GM21717 (cell line): ENCODE data around the gene TRAPPC12.
"Not testable (repeated sequence)": the region's sequence is repeated elsewhere in the genome, so short reads cannot be mapped to it uniquely, and the experiment has no call there.

Source experiments
- ATAC-seq: cut with Tn5 transposase; IDR thresholded peaks from one replicate; pipeline ENCODE4 v1.9.1; 2021; ENCODE audit warnings: mild to moderate bottlenecking, moderate library complexity; ENCODE audit not compliant: unreplicated experiment

TRAPPC12 gene

DNA sequence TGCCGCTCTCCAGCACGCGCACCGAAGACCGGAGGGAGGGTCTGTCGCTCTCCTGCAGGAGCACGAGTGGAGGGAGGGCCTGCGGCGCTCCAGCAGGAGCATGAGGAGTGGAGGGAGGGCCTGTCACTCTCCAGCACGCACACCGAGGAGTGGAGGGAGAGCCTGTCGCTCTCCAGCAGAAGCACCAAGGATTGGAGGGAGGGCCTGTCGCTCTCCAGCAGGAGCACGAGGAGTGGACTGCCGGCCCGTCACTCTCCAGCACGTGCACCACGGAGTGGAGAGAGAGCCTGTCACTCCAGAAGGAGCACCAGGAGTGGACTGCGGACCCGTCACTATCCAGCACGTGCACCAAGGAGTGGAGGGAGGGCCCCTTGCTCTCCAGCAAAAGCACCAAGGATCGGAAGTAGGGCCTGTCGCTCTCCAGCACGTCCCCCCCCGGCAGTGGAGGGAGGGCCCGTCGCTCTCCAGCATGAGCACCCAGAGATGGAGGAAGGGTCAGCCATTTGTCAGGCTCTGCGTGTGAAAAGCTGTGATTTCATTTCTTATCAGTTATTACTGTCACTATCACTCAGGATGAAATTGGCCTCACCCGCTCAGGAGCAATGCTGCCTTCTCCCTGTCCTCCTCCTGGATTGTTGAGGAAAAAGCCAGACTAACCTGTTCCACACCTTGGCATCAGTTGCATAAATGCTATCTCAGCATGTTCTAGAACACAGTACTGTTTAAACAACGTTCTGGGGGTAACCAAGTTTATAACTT lies 103.9 kb downstream of the TRAPPC12 start:
- no peak for ATAC-seq

DNA sequence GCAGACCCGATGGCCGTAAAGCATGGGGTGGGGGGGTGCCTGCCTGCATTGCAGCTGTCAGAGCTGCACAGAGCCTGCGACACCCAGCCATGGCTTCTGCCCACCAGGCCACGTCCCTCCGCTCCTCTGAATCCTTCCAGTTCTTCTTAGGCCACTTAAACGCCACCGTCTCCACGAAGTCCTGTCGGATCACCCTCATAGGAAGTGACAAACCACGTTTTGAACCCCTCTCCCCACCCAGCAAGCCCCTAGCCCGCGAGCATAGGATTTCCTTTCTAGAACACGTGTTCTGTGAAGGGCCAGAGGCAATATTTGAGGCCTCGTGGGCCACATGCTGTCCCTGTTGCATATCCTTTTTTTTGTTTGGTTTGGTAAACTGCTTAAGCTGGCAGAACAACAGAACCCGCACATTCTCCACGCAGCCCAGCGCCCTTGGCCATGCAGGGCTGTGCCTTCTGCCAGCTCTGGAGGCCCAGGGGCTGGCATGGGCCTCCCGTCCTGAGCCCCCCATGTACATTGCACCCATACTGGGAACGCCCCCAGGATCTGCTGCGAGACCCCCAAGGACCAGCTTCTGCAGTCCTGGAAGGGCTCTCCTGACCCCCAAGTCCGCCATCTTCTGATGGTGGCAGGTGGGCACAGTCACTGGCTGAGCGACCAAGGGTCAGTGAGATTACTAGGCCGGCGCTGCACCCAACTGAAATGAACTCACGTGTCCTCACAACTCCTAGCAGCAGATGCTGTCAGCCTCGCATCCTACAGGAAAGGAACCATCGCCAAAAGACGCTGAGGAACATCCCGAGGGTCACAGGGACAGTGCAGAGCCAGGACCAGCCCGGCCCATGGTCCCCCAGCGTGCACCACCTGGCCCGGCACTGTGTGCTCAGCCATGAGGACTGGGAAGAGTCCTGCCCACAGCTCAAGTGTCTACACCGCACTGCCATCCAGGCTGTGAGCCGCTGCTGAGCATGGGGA lies 104.8 kb downstream of the TRAPPC12 start:
- no peak for ATAC-seq

DNA sequence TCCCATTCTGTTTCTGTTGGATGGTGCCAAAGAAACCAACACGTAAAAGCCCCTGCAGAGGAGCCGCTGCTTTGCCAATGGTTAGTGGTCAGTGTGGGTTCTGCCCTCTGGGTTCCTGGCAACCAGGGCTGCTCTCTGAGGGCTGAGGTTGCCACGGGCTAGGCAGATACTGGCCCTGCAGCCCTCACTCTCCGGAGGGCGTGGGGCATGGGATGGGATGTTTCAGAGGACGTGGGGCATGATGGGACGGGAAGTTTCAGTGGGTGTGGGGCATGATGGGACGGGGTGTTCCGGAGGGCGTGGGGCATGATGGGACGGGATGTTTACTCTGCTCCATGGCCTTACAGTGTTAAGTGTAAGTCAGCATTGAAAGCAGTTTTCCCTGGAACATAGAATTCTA lies 105.7 kb downstream of the TRAPPC12 start:
- no peak for ATAC-seq

DNA sequence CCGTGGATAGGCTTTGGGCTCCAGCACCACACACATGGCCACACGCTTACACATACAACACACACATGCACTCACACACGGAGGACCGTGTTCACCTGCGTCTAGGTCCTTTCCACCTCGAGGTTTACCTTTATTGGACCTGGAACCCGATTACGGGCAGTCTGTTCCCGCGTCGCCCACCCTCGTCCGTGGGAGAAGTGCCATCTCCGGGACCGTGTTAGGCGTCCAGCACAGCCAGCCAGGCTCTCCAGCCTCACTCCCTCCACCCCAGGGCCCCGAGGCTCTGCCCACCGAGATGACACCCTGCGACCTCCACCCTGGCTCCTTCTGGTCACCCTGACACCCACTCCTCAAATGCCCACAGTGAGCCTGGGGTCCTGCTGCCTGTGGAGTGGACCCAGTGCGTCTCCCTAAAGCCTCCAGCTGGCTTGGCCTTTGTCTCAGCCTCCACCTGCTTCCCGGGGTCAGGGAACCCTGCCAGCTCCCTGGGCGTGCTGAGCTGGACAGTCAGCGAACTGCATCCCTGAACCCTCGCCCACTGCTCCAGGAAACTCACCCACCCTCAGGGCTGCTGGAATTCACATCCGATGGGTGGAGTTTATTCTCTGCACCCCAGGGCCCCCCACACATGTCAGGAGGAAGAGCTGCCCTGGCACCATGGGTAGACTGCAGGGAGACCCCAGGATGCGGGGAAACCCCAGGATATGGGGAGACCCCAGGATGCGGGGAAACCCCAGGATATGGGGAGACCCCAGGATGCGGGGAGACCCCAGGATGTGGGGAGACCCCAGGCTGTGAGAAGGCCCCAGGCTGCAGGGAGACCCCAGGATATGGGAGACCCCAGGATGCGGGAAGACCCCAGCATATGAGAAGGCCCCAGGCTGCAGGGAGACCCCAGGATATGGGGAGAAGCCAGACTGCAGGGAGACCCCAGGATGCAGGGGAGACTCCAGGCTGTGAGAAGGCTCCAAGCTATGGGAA lies 106.8 kb downstream of the TRAPPC12 start:
- no peak for ATAC-seq

DNA sequence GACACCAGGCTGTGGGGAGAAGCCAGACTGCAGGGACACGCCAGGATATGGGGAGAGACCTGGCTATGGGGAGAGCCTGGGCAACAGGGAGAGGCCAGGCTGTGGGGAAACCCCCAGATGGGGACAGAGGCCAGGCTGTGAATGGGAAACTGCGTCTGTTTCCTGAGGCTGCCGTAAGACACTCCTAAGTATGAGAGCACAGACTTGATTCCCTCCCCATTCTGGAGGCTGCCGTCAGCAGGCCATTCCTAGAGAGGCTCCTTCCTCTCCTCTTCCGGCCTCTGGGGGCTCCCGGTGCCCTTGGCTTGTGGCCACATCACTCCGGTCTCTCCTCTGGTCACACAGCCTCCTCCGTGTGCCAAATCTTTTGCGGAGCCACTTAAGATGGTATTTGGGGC lies 107.5 kb downstream of the TRAPPC12 start:
- ATAC-seq = no peak

DNA sequence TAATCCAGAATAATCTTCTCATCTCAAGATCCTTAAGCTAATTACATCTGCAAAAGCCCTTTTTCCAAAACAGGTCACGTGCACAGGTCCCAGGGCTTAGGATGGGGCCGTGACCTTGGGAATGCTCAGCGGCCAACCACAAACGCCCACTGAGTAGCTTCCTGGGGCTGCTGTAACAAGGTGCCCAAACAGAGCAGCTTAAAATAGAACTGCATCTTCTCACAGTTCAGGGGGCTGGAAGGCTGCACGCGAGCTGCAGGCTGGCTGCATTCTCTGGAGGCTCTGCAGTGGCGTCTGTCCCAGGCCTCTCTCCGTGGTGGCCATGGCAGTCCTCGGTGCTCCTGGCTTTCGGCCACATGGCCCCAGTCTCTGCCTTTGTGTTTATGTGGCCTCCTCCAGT lies 107.9 kb downstream of the TRAPPC12 start:
- ATAC-seq = no peak

DNA sequence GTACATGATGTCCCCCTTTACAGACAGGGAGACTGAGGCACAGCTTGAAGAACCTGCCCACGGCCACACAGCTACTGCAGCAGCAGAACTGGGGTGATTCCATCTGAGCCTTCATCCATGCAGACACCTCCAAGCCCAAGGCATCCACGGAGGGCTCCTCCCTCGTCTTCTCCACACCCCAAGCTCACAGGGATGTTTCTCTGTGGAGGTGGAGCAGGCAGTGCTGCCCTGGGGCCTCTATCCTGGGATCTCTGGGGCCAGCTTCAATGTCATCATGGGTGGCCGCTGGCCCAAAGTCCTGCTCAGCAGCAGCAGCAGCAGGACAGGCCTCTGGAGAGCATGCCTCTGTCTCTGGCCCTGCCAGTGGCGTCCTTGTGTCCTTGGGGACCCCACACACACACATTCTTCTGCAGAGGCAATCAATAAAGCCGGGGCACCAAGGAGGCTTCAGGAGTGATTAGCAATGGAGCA lies 108.6 kb downstream of the TRAPPC12 start:
- ATAC-seq = no peak

DNA sequence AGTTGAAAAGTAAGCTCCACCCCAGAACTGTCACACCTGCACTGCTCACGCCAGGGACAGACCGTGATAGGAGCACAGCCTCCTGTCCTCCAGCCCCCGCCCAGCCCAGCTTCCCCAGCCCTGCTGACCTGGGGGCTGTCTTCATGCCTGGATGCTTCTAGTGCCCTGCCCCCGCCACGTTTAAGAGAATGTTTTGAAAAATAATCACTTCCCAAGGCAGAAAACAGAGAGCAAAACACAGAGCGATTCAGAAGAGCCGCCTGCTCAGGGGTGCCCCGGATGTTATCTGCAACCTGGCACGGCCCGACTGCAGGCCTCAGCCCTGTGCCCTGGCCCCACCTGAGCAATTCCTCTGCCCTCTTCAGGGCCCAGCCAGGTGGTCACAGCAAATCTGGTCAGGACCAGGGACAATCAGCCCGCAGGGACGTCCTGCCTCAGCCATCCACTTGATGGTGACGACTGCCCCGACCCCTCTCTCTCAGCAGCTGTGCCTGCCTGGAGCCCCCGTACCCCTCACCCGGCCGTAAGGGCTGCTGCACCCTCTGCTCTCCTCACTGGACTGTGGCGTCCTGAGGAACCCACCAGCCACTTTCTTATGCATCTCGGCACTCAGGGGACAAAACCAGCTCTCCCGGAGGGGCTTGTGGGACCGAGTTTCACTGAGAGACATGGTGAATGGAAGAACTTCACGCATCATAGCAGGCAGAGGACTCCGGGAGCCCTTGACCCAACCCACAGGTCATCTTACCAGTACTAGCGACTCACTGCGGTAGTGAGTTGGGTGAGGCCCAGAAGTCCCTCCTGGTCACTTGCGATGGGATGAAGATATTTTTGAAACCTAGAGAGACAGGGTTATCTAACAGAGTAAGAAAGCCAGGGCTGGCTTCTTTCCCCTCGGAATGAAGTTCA lies 109.6 kb downstream of the TRAPPC12 start:
- ATAC-seq = no peak

DNA sequence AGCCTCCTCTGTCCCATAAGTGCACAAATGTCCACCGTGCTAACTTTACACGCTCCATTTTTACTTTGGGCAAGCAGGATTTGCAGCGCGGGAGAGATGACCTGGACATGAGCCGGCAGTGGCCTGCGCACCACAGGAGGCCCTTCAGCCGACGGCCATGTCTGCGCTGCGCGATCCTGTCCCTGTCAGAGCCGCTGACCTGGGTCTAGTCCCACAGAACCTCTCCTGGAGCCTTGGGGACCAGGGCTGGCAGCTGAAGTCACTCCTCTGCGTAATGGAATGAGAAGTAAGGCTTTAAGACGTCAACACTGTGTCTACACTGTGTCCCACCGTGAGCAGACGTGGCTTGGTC lies 110.2 kb downstream of the TRAPPC12 start:
- no peak for ATAC-seq

DNA sequence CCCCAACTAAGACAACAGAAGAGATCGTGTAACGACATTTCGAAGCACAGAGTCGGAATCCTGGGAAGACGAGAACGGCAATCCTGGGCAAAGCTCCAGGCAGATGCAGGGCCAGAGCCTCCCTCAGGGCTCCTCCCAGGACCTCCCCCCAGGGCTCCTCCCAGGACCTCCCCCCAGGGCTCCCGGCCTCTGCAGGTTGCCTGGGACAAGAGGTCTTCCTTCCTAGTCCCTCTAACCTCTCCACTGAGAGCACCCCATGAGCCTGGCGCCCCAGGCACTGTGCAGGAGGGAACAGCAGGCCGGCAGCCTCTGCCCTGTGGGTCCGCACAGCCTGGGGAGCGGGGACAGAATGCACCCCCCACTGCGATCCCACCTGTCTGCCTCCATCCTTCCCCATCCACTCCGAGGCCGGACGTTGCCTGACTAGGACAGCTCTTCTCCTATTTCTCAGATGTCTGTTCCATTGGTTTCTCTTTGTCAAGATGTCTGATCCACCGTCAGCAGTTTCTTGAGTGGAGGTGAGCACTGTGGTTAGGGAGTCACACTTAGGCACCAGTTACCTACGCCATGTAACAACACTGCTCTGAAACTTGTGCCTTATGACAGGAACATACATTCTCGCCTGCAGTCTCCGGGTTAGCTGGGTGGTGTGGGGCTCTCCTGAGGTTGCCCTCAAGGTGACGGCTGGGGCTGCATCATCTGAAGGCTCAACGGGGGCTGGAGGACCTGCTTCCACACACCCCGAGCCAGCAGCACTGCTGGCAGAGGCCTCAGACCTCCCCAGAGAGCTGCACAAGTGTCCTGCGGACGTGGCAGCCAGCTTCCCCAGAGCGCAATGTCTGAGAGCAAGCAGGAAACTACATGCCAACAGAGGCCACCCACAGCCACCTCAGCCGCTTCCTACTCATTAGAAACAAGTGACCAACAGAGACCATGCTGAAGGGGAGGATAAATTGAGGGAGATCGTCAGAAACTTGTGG lies 111.0 kb downstream of the TRAPPC12 start:
- ATAC-seq = no peak

DNA sequence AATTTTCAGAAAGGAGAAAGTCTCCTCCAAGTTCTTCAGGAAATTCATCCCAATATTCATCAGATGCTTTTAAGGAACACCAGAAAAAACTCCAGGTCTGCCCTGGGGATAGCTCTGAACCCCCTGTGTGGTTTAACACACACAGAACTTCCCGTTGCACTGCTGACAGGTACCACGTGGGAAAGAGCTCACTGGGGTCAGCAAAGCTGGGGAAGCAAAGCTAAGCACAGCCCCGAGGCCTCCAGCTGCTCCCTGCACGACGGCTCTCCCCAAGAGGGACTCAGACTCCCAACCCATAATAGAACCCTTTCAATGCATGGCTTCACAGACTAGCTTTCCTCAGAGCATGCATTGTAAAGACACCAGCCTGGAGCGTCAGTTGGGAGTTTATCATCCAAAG lies 111.8 kb downstream of the TRAPPC12 start:
- no peak for ATAC-seq

DNA sequence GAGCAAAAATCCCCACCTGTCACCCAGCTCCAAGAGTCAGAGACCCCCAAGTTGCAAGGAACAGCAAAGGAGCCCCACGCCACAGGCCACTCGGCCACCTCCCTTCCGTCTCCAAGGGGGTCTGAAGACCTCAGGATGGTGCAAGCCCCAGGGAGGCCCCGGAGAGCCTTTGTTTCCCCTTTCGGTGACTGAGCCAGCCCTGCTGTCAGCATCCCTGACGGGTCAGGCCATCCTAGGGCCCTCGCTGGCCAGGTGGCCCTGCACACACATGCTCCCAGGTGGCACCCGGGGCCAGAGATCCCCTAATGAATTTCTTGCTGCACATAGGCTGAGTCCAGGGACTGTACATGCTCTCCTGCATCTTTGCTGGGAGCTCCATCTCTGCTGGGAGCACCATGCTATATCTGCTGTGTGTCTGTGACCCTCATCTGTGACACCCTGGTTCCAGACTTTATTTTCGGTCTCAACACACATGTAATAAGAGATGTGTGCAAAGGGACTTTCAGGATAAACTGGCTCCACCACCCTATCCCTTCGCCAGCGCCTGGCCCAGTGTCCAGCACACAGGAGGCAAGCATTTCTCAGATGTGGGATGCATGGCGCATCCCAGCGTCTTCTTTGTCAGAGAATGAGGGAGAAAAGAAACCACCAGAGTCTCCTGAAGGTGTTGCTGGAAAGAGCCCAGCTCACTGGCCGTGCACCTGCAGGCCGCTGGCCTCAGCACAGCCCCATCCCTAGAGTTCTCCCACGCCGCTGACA lies 112.4 kb downstream of the TRAPPC12 start:
- no peak for ATAC-seq

DNA sequence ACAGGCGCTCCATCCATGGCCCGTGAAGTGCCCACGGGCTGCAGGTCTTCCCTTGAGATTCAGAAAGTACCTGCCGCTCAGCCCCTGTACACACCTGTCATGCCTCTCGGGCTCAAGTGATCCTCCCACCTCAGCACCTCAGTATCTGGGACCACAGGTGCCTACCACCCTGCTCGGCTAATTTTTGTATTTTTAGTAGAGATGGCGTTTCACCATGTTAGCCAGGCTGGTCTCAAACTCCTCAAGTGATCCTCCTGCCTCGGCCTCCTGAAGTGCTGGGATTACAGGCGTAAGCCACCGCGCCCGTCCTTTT lies 112.9 kb downstream of the TRAPPC12 start:
- not testable (repeated sequence) for ATAC-seq

DNA sequence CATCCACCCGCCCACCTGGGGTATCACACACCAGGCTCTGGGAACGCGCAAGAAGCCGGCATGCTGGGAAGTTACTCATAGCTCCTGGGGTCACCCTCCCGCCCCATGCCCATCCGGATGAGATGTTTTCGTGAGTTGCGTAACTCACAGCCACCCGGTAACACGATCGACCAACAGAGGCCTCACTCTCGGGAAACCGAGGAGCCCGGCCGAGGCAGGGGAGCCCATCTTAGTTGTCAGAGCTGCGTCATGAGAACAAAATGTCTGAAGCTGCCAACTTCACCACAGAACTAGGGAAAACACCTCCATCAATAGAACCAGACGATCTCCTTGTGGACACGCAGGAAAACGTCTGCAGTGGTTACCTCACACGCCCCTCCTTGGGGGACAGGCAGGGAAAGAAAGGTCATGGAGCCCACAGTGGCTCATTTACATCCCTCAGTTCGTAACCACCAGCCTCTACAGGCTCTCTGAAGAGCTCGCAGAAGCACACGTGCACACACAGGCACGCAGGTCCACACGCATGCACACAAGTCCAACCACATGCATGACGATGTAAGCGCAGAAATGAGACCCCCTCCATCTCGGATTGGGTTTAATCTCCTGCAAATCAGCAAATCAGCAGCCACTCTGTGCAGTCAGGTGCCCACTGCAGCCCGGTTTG lies 113.6 kb downstream of the TRAPPC12 start:
- ATAC-seq = no peak

DNA sequence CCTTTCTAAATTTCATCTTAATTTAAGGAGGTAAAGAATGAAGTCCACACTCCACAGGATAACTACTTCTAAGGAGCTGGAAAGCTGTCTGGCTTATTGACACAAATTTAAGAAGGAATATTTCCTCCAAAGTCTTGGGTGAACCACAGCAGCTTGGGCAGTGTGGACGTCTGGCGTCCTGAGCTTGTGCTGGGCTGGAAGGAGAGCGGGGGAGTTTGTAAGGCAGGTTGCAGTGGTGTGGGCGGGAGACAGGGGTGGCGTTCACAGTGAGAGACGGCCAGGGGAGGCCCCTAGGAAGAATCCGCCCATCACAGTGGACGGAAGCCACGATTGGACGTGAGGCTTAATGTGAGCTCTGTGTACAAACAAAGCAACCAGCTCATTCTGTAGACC lies 114.1 kb downstream of the TRAPPC12 start:
- ATAC-seq = no peak

DNA sequence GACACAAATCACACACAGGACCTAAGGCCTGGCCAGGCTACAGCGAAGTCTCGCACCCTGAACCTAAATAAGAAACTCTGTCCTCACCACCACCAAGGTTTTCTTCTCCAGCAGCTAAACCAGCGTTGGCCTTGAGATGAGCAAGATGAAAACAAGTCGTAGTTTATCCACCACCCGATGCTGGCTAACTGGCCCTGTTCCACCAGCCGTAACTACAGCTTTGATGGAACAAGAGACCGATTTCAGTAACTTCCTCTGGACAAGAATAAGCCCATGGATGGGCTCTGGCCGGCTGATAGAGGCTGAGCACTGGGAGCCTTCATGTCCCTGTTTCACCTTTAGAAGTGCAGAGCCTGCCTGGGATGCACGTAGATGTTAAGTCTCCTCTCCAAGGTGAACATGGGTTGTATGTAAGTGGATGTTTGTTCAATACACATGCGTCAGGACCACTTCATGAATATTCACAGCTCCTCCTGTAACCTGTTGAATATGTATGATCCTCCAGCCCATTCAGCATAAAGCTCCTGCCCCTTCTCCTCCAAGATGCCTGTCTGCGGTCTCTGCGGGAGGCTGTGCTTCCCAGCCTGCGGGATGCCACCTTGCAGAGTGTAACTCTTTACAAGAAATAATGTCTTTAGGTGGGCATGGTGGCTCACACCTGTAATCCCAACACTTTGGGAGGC lies 115.6 kb downstream of the TRAPPC12 start:
- no peak for ATAC-seq

DNA sequence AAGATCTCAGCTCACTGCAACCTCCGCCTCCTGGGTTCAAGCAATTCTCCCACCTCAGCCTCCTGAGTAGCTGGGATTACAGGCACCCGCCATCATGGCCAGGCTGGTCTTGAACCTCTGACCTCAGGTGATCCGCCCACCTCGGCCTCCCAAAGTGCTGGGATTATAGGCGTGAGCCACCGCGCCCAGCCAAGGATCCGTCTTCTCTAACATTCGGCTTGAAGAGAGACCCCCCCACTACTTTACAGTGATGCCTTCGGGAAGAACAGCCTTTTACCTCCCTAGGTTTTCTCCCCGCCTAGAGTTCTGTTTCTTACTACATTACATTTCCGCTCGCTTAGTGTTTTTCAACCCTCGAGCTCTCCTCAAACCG lies 117.2 kb downstream of the TRAPPC12 start:
- not testable (repeated sequence) for ATAC-seq
